HuH-7.5 (cell line): ENCODE measurements around the gene APOL4.
"Not testable (repeated sequence)": the region's sequence is repeated elsewhere in the genome, so short reads cannot be mapped to it uniquely, and the experiment has no call there.

Experiments used
- DNase-seq: peaks from one replicate; pipeline ENCODE4 v3.0.0; 2011; ENCODE audit warnings: low spot score

Gene APOL4

DNA sequence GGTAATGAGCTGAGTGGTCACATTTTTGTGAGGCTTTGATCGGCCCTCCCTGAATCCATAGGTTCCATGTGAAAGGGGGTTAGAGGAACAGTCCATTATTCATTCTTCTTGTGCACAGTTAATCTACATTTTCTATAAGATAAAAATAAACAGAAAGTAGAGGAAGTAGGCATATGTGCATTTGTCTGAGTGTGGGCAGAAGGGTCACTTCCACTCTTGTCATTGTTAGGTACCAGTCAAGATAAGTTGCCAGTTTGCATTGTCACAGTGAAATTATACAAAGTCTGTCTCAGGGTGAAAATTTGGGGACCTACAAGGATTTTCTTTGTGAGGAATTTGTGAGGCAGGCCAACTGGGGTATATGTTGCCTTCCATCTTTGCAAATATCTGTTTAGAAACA is 4.6 kb upstream of the APOL4 start:
- no peak for DNase-seq

DNA sequence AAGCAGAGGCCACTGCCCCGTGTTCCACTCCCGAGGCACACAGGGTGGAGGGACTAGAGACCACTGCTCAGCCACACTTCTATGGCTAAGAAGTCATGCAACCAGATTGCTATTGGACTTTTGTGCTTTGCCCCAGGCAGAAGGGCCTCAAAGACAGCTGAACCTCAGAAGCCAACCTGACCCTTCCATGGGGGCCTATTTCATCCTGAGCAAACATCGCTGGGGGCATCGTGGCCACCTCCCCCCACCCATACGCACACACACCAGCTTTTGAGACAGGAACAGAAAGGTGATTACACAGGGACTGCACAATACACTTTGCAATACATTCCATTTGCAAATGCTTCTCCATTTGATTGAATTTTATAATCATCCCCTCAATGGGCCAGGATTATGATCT is 4.0 kb upstream of the APOL4 start:
- DNase-seq, result not testable (repeated sequence)

DNA sequence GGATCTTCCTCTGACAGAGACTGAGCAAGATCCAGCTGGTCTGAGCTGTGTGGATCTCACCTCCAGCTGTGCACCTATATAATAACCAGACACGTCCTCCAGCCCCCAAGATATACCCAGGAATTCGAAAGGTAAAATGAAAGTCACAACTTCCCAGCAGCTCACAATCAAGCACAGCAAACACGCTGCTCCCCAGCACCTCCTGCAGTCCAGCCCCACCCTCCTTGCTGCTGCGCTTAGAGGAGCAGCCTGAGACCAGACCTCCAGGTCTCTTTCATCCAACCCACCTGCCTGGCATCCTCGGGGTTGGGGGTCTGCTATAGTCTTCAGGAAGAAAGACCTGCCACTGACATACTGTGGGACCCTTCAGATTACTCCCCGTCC is 3.0 kb upstream of the APOL4 start:
- DNase-seq, result no peak

DNA sequence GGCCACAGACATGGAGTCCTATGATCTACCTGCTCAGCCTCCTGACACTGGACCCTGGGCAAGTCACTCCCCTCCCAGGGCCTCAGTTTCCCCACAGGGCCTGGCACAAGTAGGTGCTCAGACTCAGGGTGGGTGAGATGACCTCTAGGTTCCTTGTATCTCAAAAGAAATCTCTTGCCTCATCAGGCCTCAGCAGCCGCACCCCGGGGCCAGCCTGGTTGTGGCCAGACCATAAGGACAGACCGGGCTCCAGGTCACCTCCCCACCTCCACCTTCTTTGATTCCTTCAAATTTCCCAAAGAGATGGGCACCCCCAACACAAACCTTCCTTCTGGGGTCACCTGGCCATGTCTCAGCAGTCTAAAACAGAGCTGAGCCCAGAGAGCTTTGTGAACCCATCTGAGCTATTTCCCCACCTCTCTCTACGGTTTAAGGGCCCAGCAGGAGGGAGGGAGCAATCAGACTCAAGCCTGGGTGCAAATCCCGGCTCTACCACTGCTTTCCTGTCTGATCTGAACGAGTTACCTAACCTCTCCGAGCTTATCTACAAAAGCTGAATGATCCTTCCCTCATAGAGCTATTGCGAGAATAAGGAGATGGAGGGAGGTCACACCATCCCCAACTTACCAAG is 2.5 kb upstream of the APOL4 start:
- DNase-seq, result no peak

DNA sequence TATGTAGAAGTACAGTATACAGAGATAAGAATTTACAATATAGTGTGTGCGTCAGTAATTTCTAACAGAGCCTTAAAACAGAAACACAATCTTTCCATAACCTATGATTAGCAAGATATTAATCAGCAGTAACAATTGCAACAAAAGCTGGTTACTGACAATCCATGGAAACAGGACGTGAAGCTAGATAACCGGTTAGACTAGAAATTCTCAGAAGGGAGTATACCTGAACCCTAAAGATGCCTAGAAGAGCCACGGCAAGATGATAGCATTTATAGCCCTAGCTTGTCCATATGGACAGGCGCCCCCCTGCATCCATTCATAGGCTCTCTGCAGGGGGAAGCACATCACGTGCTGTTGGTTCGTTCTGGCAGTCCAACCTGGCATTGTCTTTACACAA is 1.8 kb upstream of the APOL4 start:
- not testable (repeated sequence) for DNase-seq

GRCh38 chr22:36202906-36203305 is 1.3 kb upstream of the APOL4 start:
- DNase-seq, result not testable (repeated sequence)

DNA sequence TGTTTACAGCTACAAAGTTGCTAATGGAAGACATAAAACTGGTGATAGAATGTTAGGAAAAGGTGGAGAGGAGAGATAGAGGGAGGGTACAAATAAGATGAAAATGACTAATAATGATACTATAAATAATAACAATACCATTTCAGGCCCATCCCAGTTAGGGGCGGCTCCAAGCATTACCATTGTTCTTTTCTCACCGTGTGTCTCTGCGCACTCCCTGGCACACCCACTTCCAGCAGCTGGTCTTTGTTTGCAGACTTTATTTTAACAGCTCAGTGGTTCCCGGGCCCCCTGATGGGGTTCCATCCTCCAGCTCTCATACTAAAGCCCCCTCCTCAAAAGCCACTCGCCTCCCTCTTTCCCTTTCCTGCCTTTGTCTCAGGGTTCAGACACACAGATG is 584 bp downstream of the APOL4 start:
- DNase-seq, result not testable (repeated sequence)

DNA sequence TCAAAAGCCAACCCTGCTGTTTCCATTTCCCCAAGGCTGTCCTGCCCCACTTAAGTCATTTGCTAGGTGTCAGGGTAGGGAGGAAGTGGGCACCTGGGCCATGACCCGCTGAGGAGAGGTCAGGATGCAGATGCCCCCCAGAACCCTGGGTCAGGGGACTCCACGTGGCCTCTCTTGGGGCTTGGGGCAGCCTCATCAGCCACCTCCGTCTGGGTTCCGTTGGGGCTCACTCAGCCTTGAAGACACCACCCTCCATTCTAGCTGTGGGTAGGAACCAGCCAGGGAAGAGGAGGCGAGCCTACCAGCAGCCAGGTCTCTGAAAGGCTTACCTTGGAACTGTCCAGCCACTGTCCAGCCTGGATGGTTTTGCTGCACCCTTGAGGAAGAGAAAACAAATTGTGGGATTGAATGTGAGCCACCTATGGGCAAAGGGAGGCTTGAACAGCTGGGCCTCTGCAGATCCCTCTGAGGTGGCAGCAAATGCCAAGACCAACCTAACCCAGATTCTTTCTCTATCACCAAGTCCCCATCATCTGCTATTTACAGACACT is 2.5 kb downstream of the APOL4 start:
- DNase-seq, result no peak

DNA sequence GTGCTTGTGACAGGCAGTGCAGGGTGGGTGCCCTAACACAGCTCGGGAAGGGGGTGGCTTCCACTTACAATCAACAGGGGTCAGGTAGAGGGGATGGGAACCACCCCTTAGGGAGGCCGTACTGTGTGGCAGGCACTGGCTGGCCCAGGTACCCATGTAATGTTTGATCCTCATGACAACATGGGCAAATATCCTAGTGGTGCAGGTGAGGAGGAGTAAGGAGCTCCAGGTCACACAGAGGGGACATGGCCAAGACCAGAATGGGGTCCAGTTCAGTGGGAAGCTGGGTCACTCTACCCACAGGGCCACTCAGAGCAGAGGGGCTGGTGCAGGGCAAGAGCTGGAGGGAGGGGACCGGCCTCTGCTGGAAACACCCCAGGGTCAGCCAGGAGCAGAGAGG is 3.1 kb downstream of the APOL4 start:
- DNase-seq, result no peak

- no peak for DNase-seq
These were observed 4.0 kb downstream of the APOL4 start for GRCh38 chr22:36197514-36198146.

DNA sequence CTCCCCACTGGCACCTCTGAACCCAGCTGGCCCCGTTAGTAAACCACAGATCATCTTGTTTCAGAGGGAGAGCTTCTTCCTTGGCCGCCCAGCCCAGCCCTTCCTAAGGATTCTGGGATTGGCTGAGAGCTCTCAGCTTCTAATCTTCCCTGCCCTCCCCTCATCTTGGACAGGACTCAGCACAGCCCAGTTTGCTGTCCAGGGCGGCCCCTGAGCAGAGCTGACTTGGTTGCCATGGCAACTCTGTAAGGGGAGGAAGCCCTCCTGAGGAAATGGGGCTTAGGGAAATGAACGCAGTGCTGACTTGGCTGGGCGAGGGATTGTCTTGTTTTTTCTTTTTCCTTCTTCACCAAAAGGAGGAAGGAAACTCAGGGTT is 4.6 kb downstream of the APOL4 start:
- DNase-seq, result no peak

DNA sequence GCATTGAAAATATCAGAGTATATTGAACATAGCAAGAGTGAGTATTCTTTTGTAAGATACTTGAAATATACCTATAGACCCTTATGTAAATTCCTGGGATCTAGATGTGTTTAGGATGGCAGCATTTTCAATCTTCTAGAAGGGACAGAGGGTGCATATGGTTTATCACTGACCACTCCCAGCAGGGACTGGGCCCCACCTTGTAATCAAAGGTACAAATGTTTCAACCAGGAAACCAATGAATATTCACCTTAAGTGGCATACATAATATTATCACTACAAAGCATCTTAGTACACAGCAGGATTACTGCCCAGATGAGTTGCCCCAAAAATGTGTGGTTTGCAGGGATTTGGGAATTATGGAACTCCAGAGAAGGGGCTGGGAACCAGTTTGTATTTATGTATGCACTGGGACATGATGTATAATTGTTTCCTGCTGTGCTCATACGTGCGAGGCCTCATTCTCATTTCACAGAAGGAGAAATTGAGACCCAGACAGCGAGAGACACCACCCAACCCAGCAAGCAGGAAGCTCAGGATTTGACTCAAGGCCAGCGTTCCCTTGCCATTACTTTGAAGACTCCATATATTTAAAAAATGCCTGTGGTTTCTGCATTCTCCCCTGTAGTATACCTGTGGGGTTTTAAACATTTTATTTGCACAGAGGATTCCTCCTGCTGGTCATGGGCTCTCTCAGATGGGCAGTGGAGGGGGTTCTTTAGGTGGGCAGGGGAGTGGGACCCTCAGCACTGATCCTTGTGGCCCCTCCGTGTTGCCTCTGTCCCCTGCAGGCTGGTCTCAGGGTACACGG is 5.2 kb downstream of the APOL4 start:
- DNase-seq, result no peak

GRCh38 chr22:36194971-36195370 is 6.6 kb downstream of the APOL4 start:
- DNase-seq, result no peak

GRCh38 chr22:36194385-36194784 is 7.2 kb downstream of the APOL4 start:
- no peak for DNase-seq

DNA sequence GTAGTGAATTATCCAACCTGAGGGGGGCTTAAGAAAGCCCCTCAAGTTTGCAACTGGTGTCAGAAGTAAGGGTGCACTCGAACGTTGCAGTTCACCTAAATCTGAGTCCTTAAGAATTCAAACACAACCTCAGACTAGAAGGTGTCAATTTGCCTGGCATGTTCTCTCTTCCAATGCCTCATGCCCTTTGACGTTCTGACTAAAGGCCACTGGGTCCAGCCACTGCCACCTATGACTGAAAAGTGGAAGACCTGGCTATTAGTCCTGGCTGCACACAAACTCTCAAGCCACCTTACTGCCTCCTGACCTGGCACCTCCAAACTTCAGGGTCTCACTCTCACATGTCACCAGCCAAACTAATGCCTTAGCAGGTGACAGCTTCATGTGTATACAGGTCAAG is 8.0 kb downstream of the APOL4 start:
- DNase-seq, result no peak

GRCh38 chr22:36193171-36193570 is 8.4 kb downstream of the APOL4 start:
- no peak for DNase-seq

DNA sequence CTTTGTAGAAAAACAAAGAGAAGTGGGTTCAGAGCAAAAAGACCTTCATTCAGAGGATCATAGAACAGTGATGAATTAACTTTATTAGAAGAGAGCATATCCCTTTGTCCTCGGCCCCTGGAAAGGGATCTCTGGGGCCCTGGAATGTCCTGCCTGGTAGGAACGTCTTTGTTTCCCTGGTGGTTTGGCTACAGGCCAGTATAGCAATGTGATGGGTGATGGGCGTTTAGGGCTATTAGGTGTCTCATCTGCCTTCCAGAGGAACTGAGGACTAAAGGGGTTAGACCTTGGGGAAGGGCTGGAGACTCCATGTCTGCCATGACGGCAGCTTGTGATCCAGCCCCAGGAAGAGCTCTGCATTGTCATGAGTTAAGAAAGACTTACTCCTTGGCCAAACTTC is 9.1 kb downstream of the APOL4 start:
- DNase-seq, result no peak

DNA sequence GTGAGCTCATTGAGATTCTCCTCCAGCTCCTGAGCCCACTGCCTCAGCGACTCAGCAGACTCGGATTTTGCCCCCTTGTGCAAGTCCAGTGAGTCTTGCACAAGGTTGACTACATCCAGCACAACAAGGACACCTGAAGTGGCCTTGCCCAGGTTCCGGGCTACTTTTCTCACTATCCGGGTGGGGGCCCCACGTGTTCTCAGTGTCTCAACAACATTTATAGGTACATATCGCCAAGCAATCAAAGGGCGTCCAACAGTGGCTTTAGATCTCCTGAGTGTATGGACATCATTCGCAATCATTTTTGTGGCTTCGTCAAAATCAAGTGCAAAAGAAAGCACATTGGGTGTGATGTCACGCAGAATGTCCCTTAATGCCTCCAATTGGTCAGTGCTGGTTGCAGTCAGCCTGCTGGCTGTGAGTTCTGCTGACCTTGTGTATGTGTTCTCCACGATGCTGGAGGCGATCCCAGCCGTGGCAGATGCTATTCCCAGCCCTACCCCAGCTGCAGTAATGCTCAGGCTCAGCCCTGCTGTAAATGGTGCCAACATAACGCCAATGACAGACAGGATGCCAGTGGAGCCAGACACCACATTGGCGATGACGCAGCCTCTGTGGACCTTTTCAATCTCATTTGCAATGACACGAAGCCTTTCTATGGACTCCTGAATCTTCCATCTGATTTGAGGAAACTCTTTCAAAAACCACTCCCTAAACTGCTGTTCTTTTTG is 10.3 kb downstream of the APOL4 start:
- no peak for DNase-seq

GRCh38 chr22:36187862-36188261 is 13.7 kb downstream of the APOL4 start:
- not testable (repeated sequence) for DNase-seq

DNA sequence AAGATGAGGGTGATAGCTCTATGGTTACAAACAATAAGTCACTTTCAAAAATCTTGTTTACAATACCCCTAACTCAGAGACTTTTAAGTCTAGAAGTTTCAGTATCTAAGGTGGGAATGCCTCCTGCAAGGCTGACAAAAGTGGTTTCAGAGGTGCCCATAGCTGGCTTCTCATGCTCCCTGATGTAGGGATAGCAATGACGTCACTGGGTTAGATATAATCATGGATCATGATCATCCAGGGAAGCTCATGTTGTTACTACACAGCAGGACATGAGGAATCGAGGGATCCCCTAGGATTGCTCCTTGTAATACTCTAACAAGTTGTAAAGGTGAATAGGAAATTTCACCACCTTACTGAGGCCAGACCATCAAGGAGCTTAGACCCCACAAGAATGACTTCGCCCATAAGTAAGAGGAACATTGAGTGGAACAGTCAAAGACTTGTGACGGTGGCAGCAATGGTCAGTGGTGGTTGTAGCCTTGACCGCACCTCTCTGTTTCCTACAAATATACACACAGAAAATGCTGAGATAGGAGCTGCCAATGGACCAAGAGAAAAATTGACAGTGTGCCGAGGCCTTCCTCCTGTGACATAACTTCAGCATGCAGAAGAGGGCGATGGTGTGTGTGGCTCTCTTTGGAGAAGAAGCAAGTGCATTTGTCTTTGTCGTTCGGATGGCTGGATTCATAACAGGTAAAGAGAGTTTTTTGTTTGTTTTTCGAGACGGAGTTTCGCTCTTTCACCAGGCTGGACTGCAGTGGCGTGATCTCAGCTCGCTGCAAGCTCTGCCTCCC is 15.6 kb downstream of the APOL4 start:
- no peak for DNase-seq

- no peak for DNase-seq
These were observed 17.1 kb downstream of the APOL4 start for GRCh38 chr22:36184433-36185025.
